HCT116 (cell line): ENCODE data around the gene NOS3. TPM values are rescaled to one million over a fixed set of nuclear protein-coding genes. Genes with fewer than 3 reads are reported as not detected.

ENCODE experiments used
- ATAC-seq: fragments of 200-7000 bp; cut with Tn5 transposase; 2 replicates; pipeline ENCODE4 v1.9.1; 2020; ENCODE audit warnings: mild to moderate bottlenecking, moderate library complexity
- BruUV-seq: library from RNA; stranded (reverse); fragments of 400-500 nt; replicated peaks from 2 replicates; lab custom pipeline; 2021; lab: Mats Ljungman, UMichigan
- CTCF ChIA-PET: fragments of 300-600 bp; sonication (Branson Sonifier 250); formaldehyde crosslinking; loops from one replicate; lab custom pipeline; 2021; ENCODE audit warnings: antibody characterized with exemption; lab: Charles Lee
- POLR2A ChIA-PET: fragments of 300-600, 350-600 bp; sonication (Branson Sonifier 250); formaldehyde crosslinking; loops from one replicate; lab custom pipeline; 2021; ENCODE audit warnings: antibody characterized with exemption; lab: Charles Lee
- RAD21 ChIA-PET, 2 experiments: fragments of 300-600 bp; sonication (Branson Sonifier 250); formaldehyde crosslinking; loops; one replicate each; lab custom pipeline; 2023; ENCODE audit warnings: low total read pairs in 2 of 2; ENCODE audit not compliant: uncharacterized antibody in 2 of 2, unreplicated experiment in 2 of 2, low non-redundant PET in 1 of 2; lab: Charles Lee
- DNase-seq: peaks from one replicate; pipeline ENCODE4 v3.0.0-alpha.2; 2010; ENCODE audit warnings: low read depth, low spot score
- H2AFZ ChIP-seq: fragments of 200-600 bp; shearing (Covaris generic), sonication (generic); 2 replicates; pipeline ENCODE4 v1.6.1; 2017; ENCODE audit warnings: low read depth, mixed run types, mixed read lengths, antibody characterized with exemption, low read length; ENCODE audit not compliant: poor library complexity, severe bottlenecking
- H3K27ac ChIP-seq: 2 replicates; pipeline ENCODE4 v1.5.1; 2012; ENCODE audit warnings: low read depth, low read length
- H3K27me3 ChIP-seq: fragments of 200-600 bp; sonication (generic); 2 replicates; pipeline ENCODE4 v1.6.1; 2016; ENCODE audit warnings: mixed run types, low read length, mixed read lengths; ENCODE audit not compliant: insufficient read depth
- H3K36me3 ChIP-seq, 2 experiments: fragments of 200-500 bp in 1 of 2; fragments of 200-600 bp in 1 of 2; sonication (Bioruptor generic) in 1 of 2; sonication (generic) in 1 of 2; 2 replicates each; pipeline versions ENCODE4 v1.5.1 to v1.6.1; 2014 to 2016; ENCODE audit warnings: low read length in 2 of 2, inconsistent platforms in 1 of 2, mixed read lengths in 1 of 2, mixed run types in 1 of 2; ENCODE audit not compliant: insufficient read depth in 2 of 2, control insufficient read depth in 1 of 2
- H3K4me1 ChIP-seq, 2 experiments: fragments of 200-600 bp in 1 of 2; sonication (generic) in 1 of 2; 2 replicates each; pipeline versions ENCODE4 v1.5.1 to v1.6.1; 2012 to 2017; ENCODE audit warnings: low read length in 2 of 2, inconsistent platforms in 1 of 2, mild to moderate bottlenecking in 1 of 2, mixed read lengths in 1 of 2, mixed run types in 1 of 2, moderate library complexity in 1 of 2; ENCODE audit not compliant: insufficient read depth in 2 of 2, control insufficient read depth in 1 of 2
- H3K4me2 ChIP-seq: fragments of 200-600 bp; sonication (generic); 2 replicates; pipeline ENCODE4 v1.6.1; 2017; ENCODE audit warnings: mixed run types, low read length, mixed read lengths
- H3K4me3 ChIP-seq, 2 experiments: fragments of 200-600 bp in 1 of 2; sonication (generic) in 1 of 2; replicated peaks in 1 of 2; 2 replicates each; pipeline ENCODE4 v1.5.1; 2011 to 2016; ENCODE audit warnings: low read length in 2 of 2, control low read depth in 1 of 2, low read depth in 1 of 2, mild to moderate bottlenecking in 1 of 2, mixed read lengths in 1 of 2, mixed run types in 1 of 2
- H3K79me2 ChIP-seq: fragments of 200-600 bp; sonication (generic); 2 replicates; pipeline ENCODE4 v1.6.1; 2017; ENCODE audit warnings: mild to moderate bottlenecking, mixed run types, low read length, moderate library complexity, mixed read lengths; ENCODE audit not compliant: insufficient read depth
- H3K9ac ChIP-seq: fragments of 200-600 bp; sonication (generic); 2 replicates; pipeline ENCODE4 v1.6.1; 2016; ENCODE audit warnings: low read length, mixed read lengths
- H3K9me2 ChIP-seq: fragments of 200-600 bp; sonication (generic), shearing (Covaris generic); 2 replicates; pipeline ENCODE4 v1.6.1; 2017; ENCODE audit warnings: mixed run types, mild to moderate bottlenecking, moderate library complexity; ENCODE audit not compliant: insufficient read depth
- H3K9me3 ChIP-seq, 2 experiments: fragments of 200-500 bp in 1 of 2; fragments of 200-600 bp in 1 of 2; sonication (Bioruptor generic) in 1 of 2; sonication (generic) in 1 of 2; 2 replicates each; pipeline ENCODE4 v1.6.1; 2014 to 2017; ENCODE audit warnings: low read length in 2 of 2, mixed read lengths in 2 of 2, inconsistent platforms in 1 of 2, low read depth in 1 of 2, mild to moderate bottlenecking in 1 of 2, mixed run types in 1 of 2, moderate library complexity in 1 of 2; ENCODE audit not compliant: control insufficient read depth in 1 of 2, insufficient read depth in 1 of 2
- H4K20me1 ChIP-seq: fragments of 200-600 bp; sonication (generic), shearing (Covaris generic); 2 replicates; pipeline ENCODE4 v1.6.1; 2017; ENCODE audit warnings: mixed run types, mild to moderate bottlenecking, moderate library complexity; ENCODE audit not compliant: insufficient read depth
- CBX3 ChIP-seq: IDR thresholded peaks from 2 replicates; pipeline ENCODE4 v1.6.1; 2012; ENCODE audit warnings: low read depth
- YY1 ChIP-seq: IDR thresholded peaks from 2 replicates; pipeline ENCODE4 v1.6.1; 2011; ENCODE audit warnings: low read length, low read depth, moderate library complexity, mild to moderate bottlenecking; ENCODE audit not compliant: insufficient replicate concordance; ENCODE audit errors: extremely low read depth
- intact Hi-C: fragments of 100-400 bp; cut with micrococcal nuclease; formaldehyde crosslinking; loops from 2 replicates; pipeline ENCODE4 v1.10.0; 2022
- total RNA-seq: library from RNA; stranded (reverse); gene quantifications from one replicate; pipeline ENCODE4 v1.2.1, GENCODE V29; 2021; ENCODE audit not compliant: unreplicated experiment

The NOS3 gene
- total RNA-seq, 1 experiment from 2014 or later: 35.8 TPM

- ChIA-PET RAD21 (no interaction called here), POLR2A (no interaction called here), CTCF (no interaction called here)
- H3K4me2 ChIP-seq: no peak overlapping the region
- no peak for DNase-seq
- no TSS peak for BruUV-seq
- H3K9ac ChIP-seq: no peak overlapping the region
- no peaks in the 10 kb centered on the region for H3K36me3 ChIP-seq
- H3K4me3 ChIP-seq: no peak overlapping the region
- no peak overlapping the region for H2AFZ ChIP-seq
- H3K9me2 ChIP-seq: no peaks in the 10 kb centered on the region
- H3K9me3 ChIP-seq: no peaks in the 10 kb centered on the region
- no peak for ATAC-seq
- peaks cover 20 to 27% of the 10 kb centered on the region in 2 experiments for H3K4me1 ChIP-seq
- TF ChIP-seq CBX3: no peak
- H3K27ac ChIP-seq: no peak overlapping the region
- H3K27me3 ChIP-seq: no peaks in the 10 kb centered on the region
- no peaks in the 10 kb centered on the region for H3K79me2 ChIP-seq
- no peaks in the 10 kb centered on the region for H4K20me1 ChIP-seq
- intact Hi-C loops: no loop called here
Measured at GRCh38 chr7:150967349-150967748, 23.5 kb upstream of the NOS3 start.

- H4K20me1 ChIP-seq: no peaks in the 10 kb centered on the region
- no TSS peak for BruUV-seq
- ATAC-seq (no peak), DNase-seq (no peak)
- ChIA-PET POLR2A (no interaction called here), CTCF (interaction anchor here (1.6 kb wide), 1 partner anchor 39 kb away, joined by 4 read pairs; no protein-coding TSS in a partner anchor), RAD21 (no interaction called here)
- no peaks in the 10 kb centered on the region for H3K27me3 ChIP-seq
- intact Hi-C loops: no loop called here
- TF ChIP-seq YY1: no peak
- no peak overlapping the region for H2AFZ ChIP-seq
- H3K79me2 ChIP-seq: no peaks in the 10 kb centered on the region
- no peaks in the 10 kb centered on the region for H3K36me3 ChIP-seq
- H3K4me2 ChIP-seq: no peak overlapping the region
- no peak overlapping the region for H3K4me3 ChIP-seq
- H3K4me1 ChIP-seq: peaks cover 20 to 27% of the 10 kb centered on the region in 2 experiments
- no peak overlapping the region for H3K9ac ChIP-seq
- no peaks in the 10 kb centered on the region for H3K9me3 ChIP-seq
- H3K9me2 ChIP-seq: no peaks in the 10 kb centered on the region
- no peak overlapping the region for H3K27ac ChIP-seq
Measured at GRCh38 chr7:150968056-150968733, 22.6 kb upstream of the NOS3 start.
